Keratinocyte (primary cell): Measurements from ENCODE around the gene PER2. TPM values are rescaled to one million over a fixed set of nuclear protein-coding genes. Genes with fewer than 3 reads are reported as not detected.

Experiments used
- DNase-seq: peaks from one replicate; pipeline ENCODE4 v3.0.0-alpha.2; 2011; ENCODE audit warnings: low read depth, missing footprints, low spot score
- FAIRE-seq: peaks from 2 replicates; lab custom pipeline; 2011; peaks lifted over from hg19 to GRCh38; lab: Jason Lieb, UNC
- H2AFZ ChIP-seq: 2 replicates; pipeline ENCODE4 v1.6.0; 2012; ENCODE audit warnings: low read length, control low read depth, inconsistent platforms; ENCODE audit not compliant: control insufficient read depth
- H3K27ac ChIP-seq: 2 replicates; pipeline ENCODE4 v1.5.1; 2011; ENCODE audit warnings: low read length; ENCODE audit not compliant: control insufficient read depth, insufficient read depth
- H3K27me3 ChIP-seq: 3 replicates; pipeline ENCODE4 v1.6.0; 2011; ENCODE audit warnings: low read length; ENCODE audit not compliant: control insufficient read depth, insufficient read depth; ENCODE audit errors: extremely low read depth
- H3K36me3 ChIP-seq, 2 experiments: 2 replicates in 1 of 2; 3 replicates in 1 of 2; pipeline ENCODE4 v1.5.1; 2011; ENCODE audit warnings: low read length in 2 of 2, mild to moderate bottlenecking in 1 of 2; ENCODE audit not compliant: control insufficient read depth in 2 of 2, insufficient read depth in 2 of 2; ENCODE audit errors: extremely low read depth in 1 of 2
- H3K4me1 ChIP-seq: 3 replicates; pipeline ENCODE4 v1.5.1; 2011; ENCODE audit warnings: low read length; ENCODE audit not compliant: control insufficient read depth, insufficient read depth; ENCODE audit errors: extremely low read depth
- H3K4me2 ChIP-seq: 3 replicates; pipeline ENCODE4 v1.6.0; 2011; ENCODE audit warnings: low read depth, low read length; ENCODE audit not compliant: control insufficient read depth, insufficient read depth; ENCODE audit errors: extremely low read depth
- H3K4me3 ChIP-seq, 3 experiments: fragments of 200-600 bp in 1 of 3; sonication (generic) in 1 of 3; 2 replicates in 2 of 3; 3 replicates in 1 of 3; pipeline ENCODE4 v1.5.1; 2011 to 2016; ENCODE audit warnings: low read length in 3 of 3, mild to moderate bottlenecking in 3 of 3, control low read depth in 2 of 3, inconsistent platforms in 1 of 3, low read depth in 1 of 3, mixed read lengths in 1 of 3, mixed run types in 1 of 3, moderate library complexity in 1 of 3; ENCODE audit not compliant: control insufficient read depth in 2 of 3, insufficient read depth in 2 of 3; ENCODE audit errors: extremely low read depth in 1 of 3
- H3K79me2 ChIP-seq: 2 replicates; pipeline ENCODE4 v1.6.0; 2012; ENCODE audit warnings: low read length; ENCODE audit not compliant: control insufficient read depth, insufficient read depth
- H3K9ac ChIP-seq: 3 replicates; pipeline ENCODE4 v1.6.0; 2011; ENCODE audit warnings: low read length; ENCODE audit not compliant: control insufficient read depth, insufficient read depth; ENCODE audit errors: extremely low read depth
- H3K9me1 ChIP-seq: 3 replicates; pipeline ENCODE4 v1.6.0; 2011; ENCODE audit warnings: low read length; ENCODE audit not compliant: control insufficient read depth, insufficient read depth; ENCODE audit errors: extremely low read depth
- H3K9me3 ChIP-seq: 2 replicates; pipeline ENCODE4 v1.5.1; 2012; ENCODE audit warnings: low read depth, low read length; ENCODE audit not compliant: control insufficient read depth
- H4K20me1 ChIP-seq: 3 replicates; pipeline ENCODE4 v1.6.0; 2011; ENCODE audit warnings: low read length; ENCODE audit not compliant: control insufficient read depth, insufficient read depth; ENCODE audit errors: extremely low read depth
- CTCF ChIP-seq, 3 experiments: IDR thresholded peaks in 1 of 3; conservative IDR thresholded peaks in 1 of 3; optimal IDR thresholded peaks in 1 of 3; 2 replicates in 2 of 3; 3 replicates in 1 of 3; pipeline versions ENCODE3 to v1.5.1; 2011; ENCODE audit warnings: low read length in 3 of 3, mild to moderate bottlenecking in 3 of 3, moderate library complexity in 2 of 3, control low read depth in 1 of 3, inconsistent platforms in 1 of 3; ENCODE audit not compliant: insufficient read depth in 2 of 3; ENCODE audit errors: extremely low read depth in 1 of 3
- EZH2 ChIP-seq: IDR thresholded peaks from one replicate; pipeline ENCODE4 v1.6.1; 2012; ENCODE audit warnings: inconsistent platforms, mild to moderate bottlenecking, low read length, moderate library complexity
- dilution Hi-C: fragments of 300-500 bp; cut with MboI; formaldehyde crosslinking; loops from one replicate; pipeline ENCODE4 v1.7.0; 2020; ENCODE audit warnings: low sequenced_read_pairs; ENCODE audit not compliant: extremely low pct_ligation_motif_present
- polyA plus RNA-seq, 5 experiments: library from polyadenylated mRNA; depleted of rRNA in 3 of 5; stranded (reverse) in 3 of 5; stranded (forward) in 1 of 5; unstranded in 1 of 5; fragments of >200 nt; gene quantifications; 1 replicate in 1 of 5; 2 replicates in 3 of 5; 3 replicates in 1 of 5; pipeline versions ENCODE4 v1.2.1 to v1.2.3, GENCODE V29; 2011 to 2012; ENCODE audit warnings: missing spikeins in 2 of 5, low read depth in 1 of 5, low replicate concordance in 1 of 5

Gene PER2
- polyA plus RNA-seq, 1 donor (not counting 4 experiments of a cell fraction or from before 2014, with no cell fraction given): 1.6 TPM

GRCh38 chr2:238320648-238321281, 32.4 kb upstream of the PER2 start:
- no peaks in the 10 kb centered on the region for H3K9me3 ChIP-seq
- H4K20me1 ChIP-seq: no peaks in the 10 kb centered on the region
- no peaks in the 10 kb centered on the region for H3K27me3 ChIP-seq
- peaks cover 12% of the 10 kb centered on the region for H3K79me2 ChIP-seq
- H2AFZ ChIP-seq: peak overlapping the region; percentile 30
- dilution Hi-C loops: no loop called here
- FAIRE-seq (no peak), DNase-seq (no peak)
- H3K4me2 ChIP-seq: peak overlapping the region; percentile 98
- H3K4me3 ChIP-seq: peak overlapping the region; percentile 68 to 89 (median 77)
- H3K4me1 ChIP-seq: peaks cover 13% of the 10 kb centered on the region
- H3K9ac ChIP-seq: peak overlapping the region; percentile 85
- peak overlapping the region; percentile 72 for H3K27ac ChIP-seq
- H3K36me3 ChIP-seq: peaks cover 2 to 4% of the 10 kb centered on the region in 2 experiments
- no peaks in the 10 kb centered on the region for H3K9me1 ChIP-seq
- TF ChIP-seq EZH2 (no peak), CTCF (optimal IDR thresholded peaks at IDR 0.05 in 1 of 3, IDR thresholded peaks at IDR 0.05 in 1 of 3, conservative IDR thresholded peaks at IDR 0.05 in 1 of 3; ENCODE audit: extremely low read depth in 1 of 3, insufficient read depth in 2 of 3, low read length in 3 of 3) (no peak)

GRCh38 chr2:238320246-238320647, 31.8 kb upstream of the PER2 start, which contains the start of gene TRAF3IP1:
TRAF3IP1 (plus strand) TSS chr2:238320518; CDS start chr2:238320663, 145 bp downstream.
- no peak for TF ChIP-seq CTCF (optimal IDR thresholded peaks at IDR 0.05 in 1 of 3, IDR thresholded peaks at IDR 0.05 in 1 of 3, conservative IDR thresholded peaks at IDR 0.05 in 1 of 3; ENCODE audit: extremely low read depth in 1 of 3, insufficient read depth in 2 of 3, low read length in 3 of 3)
- TF ChIP-seq EZH2: no peak
- Histone ChIP-seq H2AFZ (peak within 1 kb of the TSS; percentile 92), H3K9ac (peak within 1 kb of the TSS; percentile 85), H3K9me1 (no peaks in the 10 kb centered on the region), H3K27ac (peak within 1 kb of the TSS; percentile 72), H3K36me3 (peaks cover 1 to 4% of the 10 kb centered on the region in 2 experiments), H4K20me1 (no peaks in the 10 kb centered on the region), H3K4me2 (peak within 1 kb of the TSS; percentile 98), H3K4me3 (peak within 1 kb of the TSS; percentile 68 to 89 (median 77)), H3K9me3 (no peaks in the 10 kb centered on the region), H3K79me2 (peaks cover 12% of the 10 kb centered on the region), H3K27me3 (no peaks in the 10 kb centered on the region), H3K4me1 (peaks cover 13% of the 10 kb centered on the region)
- dilution Hi-C loops: no loop called here
- FAIRE-seq (no peak), DNase-seq (peak; percentile 40)
